Left kidney (tissue), 2 donors: ENCODE measurements around the gene NLRP5. TPM values are rescaled to one million over a fixed set of nuclear protein-coding genes. Genes with fewer than 3 reads are reported as not detected.
A peak's percentile ranks its signal among the peaks of the same experiment; 100 is the strongest.
"Not testable (repeated sequence)": the region's sequence is repeated elsewhere in the genome, so short reads cannot be mapped to it uniquely, and the experiment has no call there.

Source experiments
- DNase-seq: peaks from one replicate; pipeline ENCODE4 v3.0.0-alpha.2; 2013
- polyA plus RNA-seq: library from polyadenylated mRNA; unstranded; fragments of 120-200 nt; gene quantifications from one replicate; pipeline ENCODE4 v1.2.1, GENCODE V29; 2013; ENCODE audit not compliant: insufficient read length

The NLRP5 gene
- polyA plus RNA-seq, 1 donor: not detected

- peak; percentile 37 for DNase-seq
Measured at GRCh38 chr19:56076498-56076897, 89.9 kb downstream of the NLRP5 start.

- no peak for DNase-seq
Measured at GRCh38 chr19:56079609-56080008, 93.0 kb downstream of the NLRP5 start.

- peak; percentile 72 for DNase-seq
Measured at GRCh38 chr19:56080669-56081401, 94.3 kb downstream of the NLRP5 start.

- DNase-seq: no peak
Measured at GRCh38 chr19:56083668-56084067, 97.1 kb downstream of the NLRP5 start.

GRCh38 chr19:56084835-56085536 lies 98.4 kb downstream of the NLRP5 start:
- DNase-seq: no peak

GRCh38 chr19:56085571-56086275 lies 99.1 kb downstream of the NLRP5 start:
- DNase-seq: no peak

GRCh38 chr19:56086671-56087430 lies 100.3 kb downstream of the NLRP5 start:
- no peak for DNase-seq

GRCh38 chr19:56087647-56088496 lies 101.3 kb downstream of the NLRP5 start:
- no peak for DNase-seq

GRCh38 chr19:56088497-56089215 lies 102.1 kb downstream of the NLRP5 start:
- no peak for DNase-seq

GRCh38 chr19:56089344-56089743 lies 102.8 kb downstream of the NLRP5 start:
- no peak for DNase-seq

GRCh38 chr19:56091066-56091490 lies 104.5 kb downstream of the NLRP5 start:
- DNase-seq: no peak

- no peak for DNase-seq
Measured at GRCh38 chr19:56091751-56092546, 105.4 kb downstream of the NLRP5 start.

- no peak for DNase-seq
Measured at GRCh38 chr19:56092685-56093631, 106.4 kb downstream of the NLRP5 start.

GRCh38 chr19:56094449-56094848 lies 107.9 kb downstream of the NLRP5 start:
- DNase-seq: no peak

GRCh38 chr19:56096665-56097064 lies 110.1 kb downstream of the NLRP5 start:
- DNase-seq: no peak

- no peak for DNase-seq
Measured at GRCh38 chr19:56097306-56097705, 110.7 kb downstream of the NLRP5 start.

GRCh38 chr19:56097776-56098175 lies 111.2 kb downstream of the NLRP5 start:
- DNase-seq: no peak

- DNase-seq: not testable (repeated sequence)
Measured at GRCh38 chr19:56098237-56098636, 111.7 kb downstream of the NLRP5 start.
